ENCODE data around the gene PRR5L. TPM values are rescaled to one million over a fixed set of nuclear protein-coding genes. Genes with fewer than 3 reads are reported as not detected.

Gene PRR5L
- polyA plus RNA-seq, 1 donor (not counting 4 experiments of a cell fraction or from before 2014, with no cell fraction given) = 20.1 TPM

DNA sequence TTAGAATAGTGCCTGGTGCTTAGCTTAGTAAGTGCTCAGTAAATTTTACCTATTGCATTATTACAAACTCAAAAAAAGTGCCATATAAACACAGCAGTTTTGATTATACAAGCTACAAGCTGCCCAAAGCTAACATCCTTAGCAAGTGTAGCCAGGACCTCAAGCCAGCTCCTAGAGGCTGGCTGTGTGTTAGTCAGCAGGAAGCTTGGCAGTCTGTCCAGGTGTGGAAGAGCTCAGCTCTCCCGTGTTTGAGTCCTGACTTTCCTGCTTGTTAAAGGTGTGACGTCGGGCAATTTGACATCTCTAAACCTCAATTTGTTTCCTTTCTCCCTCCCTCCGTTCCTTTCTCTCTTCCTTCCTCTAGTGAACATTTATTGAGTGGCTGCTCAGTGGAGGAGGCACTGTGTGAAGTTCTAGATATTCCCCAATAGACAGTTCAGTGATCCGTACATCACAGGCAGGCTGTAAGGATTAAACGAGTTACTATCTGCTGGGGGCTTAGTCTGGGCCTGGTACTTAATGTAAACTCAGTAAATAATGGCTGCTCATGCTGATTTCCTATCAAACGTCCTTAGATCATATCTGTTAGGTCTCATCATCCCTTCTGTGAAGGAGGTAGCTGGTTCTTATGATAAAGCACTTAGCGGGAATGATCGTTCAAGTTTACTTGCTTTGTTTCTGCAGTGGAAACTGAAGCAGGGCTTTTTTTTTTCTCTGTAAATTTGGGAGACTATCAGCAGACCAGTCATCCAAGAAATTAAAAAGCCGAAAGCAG lies 68.7 kb downstream of the PRR5L start:
- FAIRE-seq (peak; percentile 82), DNase-seq (ENCODE audit: low read depth, low spot score) (no peak)
- no peaks in the 10 kb centered on the region for H3K27me3 ChIP-seq (ENCODE audit: control insufficient read depth, extremely low read depth, insufficient read depth, low read length)
- dilution Hi-C loops (cut with MboI; ENCODE audit: extremely low pct_ligation_motif_present, low sequenced_read_pairs) = no loop called here
- H3K4me1 ChIP-seq (ENCODE audit: control insufficient read depth, extremely low read depth, insufficient read depth, low read length) = peaks cover 47% of the 10 kb centered on the region
- H3K4me2 ChIP-seq (ENCODE audit: control insufficient read depth, extremely low read depth, insufficient read depth, low read depth, low read length) = peak overlapping the region; percentile 25
- H3K9ac ChIP-seq (ENCODE audit: control insufficient read depth, extremely low read depth, insufficient read depth, low read length) = no peak overlapping the region
- no peak overlapping the region for H3K4me3 ChIP-seq (ENCODE audit: control insufficient read depth in 2 of 3, extremely low read depth in 1 of 3, insufficient read depth in 2 of 3, low read depth in 1 of 3, low read length in 3 of 3)
- H3K9me3 ChIP-seq (ENCODE audit: control insufficient read depth, low read depth, low read length) = no peaks in the 10 kb centered on the region
- H3K36me3 ChIP-seq (ENCODE audit: control insufficient read depth in 2 of 2, extremely low read depth in 1 of 2, insufficient read depth in 2 of 2, low read length in 2 of 2) = no peaks in the 10 kb centered on the region
- H3K79me2 ChIP-seq (ENCODE audit: control insufficient read depth, insufficient read depth, low read length) = no peaks in the 10 kb centered on the region
- TF ChIP-seq EZH2 (IDR thresholded peaks at IDR 0.05; ENCODE audit: low read length) = no peak
- TF ChIP-seq, protein P1, sequence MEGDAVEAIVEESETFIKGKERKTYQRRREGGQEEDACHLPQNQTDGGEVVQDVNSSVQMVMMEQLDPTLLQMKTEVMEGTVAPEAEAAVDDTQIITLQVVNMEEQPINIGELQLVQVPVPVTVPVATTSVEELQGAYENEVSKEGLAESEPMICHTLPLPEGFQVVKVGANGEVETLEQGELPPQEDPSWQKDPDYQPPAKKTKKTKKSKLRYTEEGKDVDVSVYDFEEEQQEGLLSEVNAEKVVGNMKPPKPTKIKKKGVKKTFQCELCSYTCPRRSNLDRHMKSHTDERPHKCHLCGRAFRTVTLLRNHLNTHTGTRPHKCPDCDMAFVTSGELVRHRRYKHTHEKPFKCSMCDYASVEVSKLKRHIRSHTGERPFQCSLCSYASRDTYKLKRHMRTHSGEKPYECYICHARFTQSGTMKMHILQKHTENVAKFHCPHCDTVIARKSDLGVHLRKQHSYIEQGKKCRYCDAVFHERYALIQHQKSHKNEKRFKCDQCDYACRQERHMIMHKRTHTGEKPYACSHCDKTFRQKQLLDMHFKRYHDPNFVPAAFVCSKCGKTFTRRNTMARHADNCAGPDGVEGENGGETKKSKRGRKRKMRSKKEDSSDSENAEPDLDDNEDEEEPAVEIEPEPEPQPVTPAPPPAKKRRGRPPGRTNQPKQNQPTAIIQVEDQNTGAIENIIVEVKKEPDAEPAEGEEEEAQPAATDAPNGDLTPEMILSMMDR (optimal IDR thresholded peaks at IDR 0.05 in 1 of 3, IDR thresholded peaks at IDR 0.05 in 1 of 3, conservative IDR thresholded peaks at IDR 0.05 in 1 of 3; ENCODE audit: extremely low read depth in 1 of 3, insufficient read depth in 2 of 3, low read length in 3 of 3) = no peak
- H2AFZ ChIP-seq (ENCODE audit: control insufficient read depth, low read length) = no peak overlapping the region
- no peaks in the 10 kb centered on the region for H4K20me1 ChIP-seq (ENCODE audit: control insufficient read depth, extremely low read depth, insufficient read depth, low read length)
- H3K9me1 ChIP-seq (ENCODE audit: control insufficient read depth, extremely low read depth, insufficient read depth, low read length) = no peaks in the 10 kb centered on the region
- H3K27ac ChIP-seq (ENCODE audit: control insufficient read depth, insufficient read depth, low read length) = no peak overlapping the region

DNA sequence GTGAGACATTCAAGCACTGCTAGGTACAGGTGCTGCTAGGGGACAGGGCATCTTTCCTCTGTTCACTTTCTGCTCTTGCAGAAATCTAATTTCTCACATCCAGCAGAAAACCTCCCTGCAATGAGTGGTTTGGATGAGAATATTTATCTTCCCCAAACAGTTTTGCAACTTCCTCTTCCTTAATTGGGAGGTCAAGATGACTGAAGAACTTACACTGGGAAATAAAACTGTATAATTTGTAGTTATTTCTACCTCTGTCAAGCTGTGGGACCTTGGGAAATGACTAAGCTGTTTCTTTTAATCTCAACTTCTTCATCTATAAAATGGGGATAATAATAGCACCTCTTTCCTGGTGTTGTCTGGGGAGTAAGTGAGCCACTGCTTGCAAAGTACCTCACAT lies 69.8 kb downstream of the PRR5L start:
- H3K9me1 ChIP-seq (ENCODE audit: control insufficient read depth, extremely low read depth, insufficient read depth, low read length) = no peaks in the 10 kb centered on the region
- no peaks in the 10 kb centered on the region for H3K79me2 ChIP-seq (ENCODE audit: control insufficient read depth, insufficient read depth, low read length)
- H3K36me3 ChIP-seq (ENCODE audit: control insufficient read depth in 2 of 2, extremely low read depth in 1 of 2, insufficient read depth in 2 of 2, low read length in 2 of 2) = no peaks in the 10 kb centered on the region
- H3K27ac ChIP-seq (ENCODE audit: control insufficient read depth, insufficient read depth, low read length) = no peak overlapping the region
- peaks cover 40% of the 10 kb centered on the region for H3K4me1 ChIP-seq (ENCODE audit: control insufficient read depth, extremely low read depth, insufficient read depth, low read length)
- H4K20me1 ChIP-seq (ENCODE audit: control insufficient read depth, extremely low read depth, insufficient read depth, low read length) = no peaks in the 10 kb centered on the region
- no peak overlapping the region for H3K9ac ChIP-seq (ENCODE audit: control insufficient read depth, extremely low read depth, insufficient read depth, low read length)
- DNase-seq (ENCODE audit: low read depth, low spot score) (no peak), FAIRE-seq (no peak)
- H3K9me3 ChIP-seq (ENCODE audit: control insufficient read depth, low read depth, low read length) = no peaks in the 10 kb centered on the region
- no peak overlapping the region for H2AFZ ChIP-seq (ENCODE audit: control insufficient read depth, low read length)
- H3K4me3 ChIP-seq (ENCODE audit: control insufficient read depth in 2 of 3, extremely low read depth in 1 of 3, insufficient read depth in 2 of 3, low read depth in 1 of 3, low read length in 3 of 3) = no peak overlapping the region
- TF ChIP-seq EZH2 (IDR thresholded peaks at IDR 0.05; ENCODE audit: low read length) = no peak
- TF ChIP-seq, protein P1 (optimal IDR thresholded peaks at IDR 0.05 in 1 of 3, IDR thresholded peaks at IDR 0.05 in 1 of 3, conservative IDR thresholded peaks at IDR 0.05 in 1 of 3; ENCODE audit: extremely low read depth in 1 of 3, insufficient read depth in 2 of 3, low read length in 3 of 3) = no peak
- H3K4me2 ChIP-seq (ENCODE audit: control insufficient read depth, extremely low read depth, insufficient read depth, low read depth, low read length) = no peak overlapping the region
- H3K27me3 ChIP-seq (ENCODE audit: control insufficient read depth, extremely low read depth, insufficient read depth, low read length) = no peaks in the 10 kb centered on the region
- dilution Hi-C loops (cut with MboI; ENCODE audit: extremely low pct_ligation_motif_present, low sequenced_read_pairs) = no loop called here
